B cell (primary cell): ENCODE results near the gene CUBN.

Experiments
- EZH2 ChIP-seq: IDR thresholded peaks from 2 replicates; pipeline ENCODE4 v1.6.1; 2012; ENCODE audit warnings: borderline replicate concordance, low read depth, mild to moderate bottlenecking, moderate library complexity, low read length; ENCODE audit not compliant: insufficient read depth, poor library complexity, severe bottlenecking
- TF ChIP-seq, protein P1 (sequence below): fragments of 200-600 bp; IDR thresholded peaks from one replicate; pipeline ENCODE4 v1.8.0; 2022; ENCODE audit warnings: antibody characterized with exemption, mild to moderate bottlenecking

DNA sequence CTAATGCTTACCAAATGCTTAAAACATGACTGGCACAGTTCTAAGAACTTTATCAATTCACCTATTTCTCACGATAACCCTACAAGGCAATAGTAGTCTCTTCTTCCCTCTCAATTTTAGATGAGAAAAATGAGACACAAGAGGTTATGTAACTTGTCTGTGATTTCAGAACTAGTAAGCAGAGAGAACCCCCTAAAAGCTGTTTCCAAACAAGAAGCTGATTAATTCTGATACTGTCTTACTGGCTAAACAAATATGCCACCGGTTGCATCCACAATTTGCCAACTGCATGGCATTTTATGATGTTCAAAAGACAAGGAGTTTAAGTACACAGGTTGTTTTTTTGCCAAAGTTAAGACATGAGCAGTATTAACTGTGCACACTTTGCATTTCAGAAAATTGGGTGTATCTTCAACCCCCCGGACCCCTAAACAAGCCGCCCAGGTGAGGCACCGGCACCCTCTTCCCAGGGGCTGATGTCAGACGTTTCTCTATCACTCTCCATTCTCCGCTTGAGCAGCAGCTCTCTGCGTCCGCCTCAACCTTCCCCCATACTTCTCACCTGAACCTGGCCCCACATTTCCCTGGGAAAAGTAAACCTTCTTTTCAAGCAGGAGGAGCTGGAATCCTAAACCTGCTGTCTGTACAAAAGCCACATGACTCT lies 334.1 kb downstream of the CUBN start:
- TF ChIP-seq, protein P1, sequence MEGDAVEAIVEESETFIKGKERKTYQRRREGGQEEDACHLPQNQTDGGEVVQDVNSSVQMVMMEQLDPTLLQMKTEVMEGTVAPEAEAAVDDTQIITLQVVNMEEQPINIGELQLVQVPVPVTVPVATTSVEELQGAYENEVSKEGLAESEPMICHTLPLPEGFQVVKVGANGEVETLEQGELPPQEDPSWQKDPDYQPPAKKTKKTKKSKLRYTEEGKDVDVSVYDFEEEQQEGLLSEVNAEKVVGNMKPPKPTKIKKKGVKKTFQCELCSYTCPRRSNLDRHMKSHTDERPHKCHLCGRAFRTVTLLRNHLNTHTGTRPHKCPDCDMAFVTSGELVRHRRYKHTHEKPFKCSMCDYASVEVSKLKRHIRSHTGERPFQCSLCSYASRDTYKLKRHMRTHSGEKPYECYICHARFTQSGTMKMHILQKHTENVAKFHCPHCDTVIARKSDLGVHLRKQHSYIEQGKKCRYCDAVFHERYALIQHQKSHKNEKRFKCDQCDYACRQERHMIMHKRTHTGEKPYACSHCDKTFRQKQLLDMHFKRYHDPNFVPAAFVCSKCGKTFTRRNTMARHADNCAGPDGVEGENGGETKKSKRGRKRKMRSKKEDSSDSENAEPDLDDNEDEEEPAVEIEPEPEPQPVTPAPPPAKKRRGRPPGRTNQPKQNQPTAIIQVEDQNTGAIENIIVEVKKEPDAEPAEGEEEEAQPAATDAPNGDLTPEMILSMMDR = no peak
- no peak for TF ChIP-seq EZH2
